GM13977 (cell line): ENCODE results near the gene MMP28.

Experiments
- DNase-seq: peaks from one replicate; pipeline ENCODE4 v3.0.0; 2012; ENCODE audit warnings: low spot score
- in situ Hi-C: fragments of 300-500 bp; cut with MboI; formaldehyde crosslinking; loops from one replicate; pipeline ENCODE4 v1.12.0; 2022; ENCODE audit warnings: low sequenced_read_pairs, low pct_unique_long_range_greater_than_20kb, mixed read lengths, inconsistent platforms; ENCODE audit not compliant: unreplicated experiment
- TF ChIP-seq, protein P1 (sequence below): IDR thresholded peaks from 2 replicates; pipeline ENCODE4 v1.5.1; 2012; ENCODE audit warnings: mild to moderate bottlenecking, control low read depth; ENCODE audit not compliant: insufficient read depth; ENCODE audit errors: extremely low read depth, missing control alignments

The MMP28 gene

DNA sequence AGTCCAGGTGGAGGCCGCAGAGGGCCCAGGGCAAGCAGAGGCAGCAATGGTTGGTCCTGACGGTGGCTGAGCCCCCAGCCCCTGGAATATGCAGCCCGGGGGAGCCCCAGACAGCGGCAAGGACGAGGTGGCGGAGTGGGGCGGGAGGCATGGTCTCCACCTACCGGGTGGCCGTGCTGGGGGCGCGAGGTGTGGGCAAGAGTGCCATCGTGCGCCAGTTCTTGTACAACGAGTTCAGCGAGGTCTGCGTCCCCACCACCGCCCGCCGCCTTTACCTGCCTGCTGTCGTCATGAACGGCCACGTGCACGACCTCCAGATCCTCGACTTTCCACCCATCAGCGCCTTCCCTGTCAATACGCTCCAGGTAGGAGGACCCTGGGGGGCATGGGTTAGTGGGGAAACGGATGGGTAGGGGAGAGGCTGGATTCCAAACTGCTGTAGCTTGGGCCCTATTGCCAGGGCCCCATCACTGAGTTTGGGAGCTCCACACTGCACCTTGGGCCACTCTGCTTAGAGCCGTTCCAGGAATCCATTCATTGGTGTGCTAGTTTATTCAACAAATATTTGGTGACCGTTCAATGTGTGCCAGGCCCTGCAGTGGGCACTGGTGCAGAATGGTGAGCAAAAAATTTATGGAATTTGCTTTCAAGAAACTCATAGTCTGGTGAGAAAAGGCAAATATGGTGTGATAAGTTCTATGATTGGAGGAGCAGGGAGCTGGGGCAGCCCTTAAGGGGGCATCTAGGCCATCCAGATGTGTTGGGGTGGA, 60.2 kb downstream of the MMP28 start:
- TF ChIP-seq, protein P1, sequence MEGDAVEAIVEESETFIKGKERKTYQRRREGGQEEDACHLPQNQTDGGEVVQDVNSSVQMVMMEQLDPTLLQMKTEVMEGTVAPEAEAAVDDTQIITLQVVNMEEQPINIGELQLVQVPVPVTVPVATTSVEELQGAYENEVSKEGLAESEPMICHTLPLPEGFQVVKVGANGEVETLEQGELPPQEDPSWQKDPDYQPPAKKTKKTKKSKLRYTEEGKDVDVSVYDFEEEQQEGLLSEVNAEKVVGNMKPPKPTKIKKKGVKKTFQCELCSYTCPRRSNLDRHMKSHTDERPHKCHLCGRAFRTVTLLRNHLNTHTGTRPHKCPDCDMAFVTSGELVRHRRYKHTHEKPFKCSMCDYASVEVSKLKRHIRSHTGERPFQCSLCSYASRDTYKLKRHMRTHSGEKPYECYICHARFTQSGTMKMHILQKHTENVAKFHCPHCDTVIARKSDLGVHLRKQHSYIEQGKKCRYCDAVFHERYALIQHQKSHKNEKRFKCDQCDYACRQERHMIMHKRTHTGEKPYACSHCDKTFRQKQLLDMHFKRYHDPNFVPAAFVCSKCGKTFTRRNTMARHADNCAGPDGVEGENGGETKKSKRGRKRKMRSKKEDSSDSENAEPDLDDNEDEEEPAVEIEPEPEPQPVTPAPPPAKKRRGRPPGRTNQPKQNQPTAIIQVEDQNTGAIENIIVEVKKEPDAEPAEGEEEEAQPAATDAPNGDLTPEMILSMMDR: no peak
- DNase-seq: peak; percentile 27
- in situ Hi-C loops: loop anchor here (25.0 kb wide), 1 partner anchor 123 kb away; no protein-coding TSS in a partner anchor

GRCh38 chr17:35734396-35734795, 61.0 kb downstream of the MMP28 start:
- peak; percentile 29 for DNase-seq
- in situ Hi-C loops: loop anchor here (25.0 kb wide), 1 partner anchor 122 kb away; no protein-coding TSS in a partner anchor
- TF ChIP-seq, protein P1: no peak

DNA sequence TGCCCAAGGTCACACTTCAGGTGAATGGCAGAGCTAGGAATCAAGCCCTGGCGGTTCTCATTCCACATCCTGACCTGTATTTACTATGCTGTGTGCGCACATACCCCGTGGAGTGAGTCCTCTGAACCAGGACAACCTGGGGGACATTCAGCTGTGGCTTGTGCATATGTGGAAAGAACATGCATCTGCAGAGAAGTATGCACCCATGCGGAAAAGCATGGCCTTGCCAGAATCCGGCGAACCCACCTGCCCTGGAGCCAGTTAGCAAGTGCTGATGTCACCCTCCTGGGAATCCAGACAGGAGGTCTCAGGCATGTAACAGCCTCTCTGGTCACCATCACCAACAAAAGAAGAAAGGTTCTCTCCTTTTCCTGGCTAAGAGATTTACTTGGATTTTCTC, 62.1 kb downstream of the MMP28 start:
- in situ Hi-C loops: loop anchor here (25.0 kb wide), 1 partner anchor 121 kb away; no protein-coding TSS in a partner anchor
- TF ChIP-seq, protein P1: no peak
- peak; percentile 34 for DNase-seq

GRCh38 chr17:35732806-35733136, 62.7 kb downstream of the MMP28 start:
- TF ChIP-seq, protein P1: no peak
- peak; percentile 36 for DNase-seq
- in situ Hi-C loops: loop anchor here (25.0 kb wide), 1 partner anchor 120 kb away; no protein-coding TSS in a partner anchor

DNA sequence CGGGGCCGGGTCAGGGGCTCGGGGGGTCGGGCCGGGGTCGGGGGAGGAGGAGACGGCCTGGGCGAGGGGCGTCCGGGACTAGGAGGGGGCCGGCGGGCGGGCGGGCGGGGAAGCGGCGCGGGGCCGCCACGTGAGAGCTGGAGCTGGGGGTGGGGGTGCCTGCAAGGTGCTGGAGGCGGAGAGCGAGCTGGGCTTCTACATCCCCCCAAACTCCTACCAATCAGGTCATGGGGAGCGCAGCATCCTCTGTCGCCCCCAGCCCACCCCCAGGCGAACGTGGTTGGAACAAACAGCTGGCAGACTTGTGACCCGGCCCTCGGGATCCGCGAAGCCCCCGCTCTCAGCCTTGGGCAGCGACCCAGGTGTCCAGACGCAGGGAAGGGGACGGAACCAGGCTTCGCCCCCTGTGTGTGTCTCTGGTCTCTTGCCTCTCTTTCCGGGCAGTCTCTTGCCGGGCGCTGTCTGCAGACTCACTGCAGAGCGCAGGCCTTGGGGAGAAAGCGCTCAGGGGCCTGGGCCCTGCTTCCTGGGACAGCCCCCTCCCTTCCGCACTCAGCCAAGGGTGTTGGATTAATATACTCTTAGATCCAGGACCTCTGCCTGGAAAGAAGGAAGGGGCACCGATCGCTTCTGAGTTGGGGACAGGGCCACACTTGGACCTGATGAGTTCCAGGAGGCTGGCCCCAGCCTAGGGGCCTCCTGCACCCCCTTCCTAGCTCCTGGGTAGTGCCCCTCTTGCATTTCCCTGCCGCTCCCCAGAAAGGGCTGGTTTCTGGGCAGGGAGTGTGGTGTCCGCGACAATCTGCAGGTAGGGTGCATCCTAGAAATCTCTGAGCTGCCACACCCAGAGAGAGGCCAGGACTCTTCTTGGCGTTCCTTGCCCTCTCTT, 63.3 kb downstream of the MMP28 start:
- peak; percentile 51 for DNase-seq
- in situ Hi-C loops: loop anchor here (25.0 kb wide), 1 partner anchor 120 kb away; no protein-coding TSS in a partner anchor
- TF ChIP-seq, protein P1: no peak

GRCh38 chr17:35731239-35731916, 64.1 kb downstream of the MMP28 start, which contains the start of gene RASL10B:
Gene RASL10B, plus strand, starts transcription at chr17:35731639. Its CDS starts 3,546 bp downstream, at chr17:35735185.
- in situ Hi-C loops: loop anchor here (25.0 kb wide), 1 partner anchor 119 kb away; no protein-coding TSS in a partner anchor
- DNase-seq: peak; percentile 80
- TF ChIP-seq, protein P1: no peak
